ENCODE measurements around the gene TGFBR3L. TPM values are rescaled to one million over a fixed set of nuclear protein-coding genes. Genes with fewer than 3 reads are reported as not detected.

The TGFBR3L gene
- total and polyA plus RNA-seq, 2 of the 8 experiments (the other 6 are each of a cell fraction or from before 2014, with no cell fraction given): 3.1 to 3.7 TPM

DNA sequence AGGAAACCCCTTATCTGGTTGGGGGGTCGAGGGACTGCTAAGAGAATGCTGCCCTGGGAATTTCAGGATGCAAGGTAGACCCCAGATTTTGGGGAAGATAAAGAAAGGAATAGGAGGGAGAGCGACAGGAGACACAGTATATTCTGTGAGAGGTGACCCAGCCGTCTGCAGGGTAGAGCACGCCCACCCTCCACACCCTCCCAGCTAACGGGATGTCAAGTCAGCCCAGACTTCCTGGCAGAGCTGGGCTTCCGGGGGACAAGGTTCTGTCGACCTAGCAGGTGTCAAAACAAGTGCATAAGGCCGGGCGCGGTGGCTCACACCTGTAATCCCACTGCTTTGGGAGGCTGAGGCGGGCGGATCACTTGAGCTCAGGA is 39.7 kb upstream of the TGFBR3L start (continued):
- TF ChIP-seq, protein P1, sequence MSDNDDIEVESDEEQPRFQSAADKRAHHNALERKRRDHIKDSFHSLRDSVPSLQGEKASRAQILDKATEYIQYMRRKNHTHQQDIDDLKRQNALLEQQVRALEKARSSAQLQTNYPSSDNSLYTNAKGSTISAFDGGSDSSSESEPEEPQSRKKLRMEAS (IDR thresholded peaks at IDR 0.05): no peak

Data from H1 (cell line).